ENCODE results near the gene RNU6-9.

Gene RNU6-9

DNA sequence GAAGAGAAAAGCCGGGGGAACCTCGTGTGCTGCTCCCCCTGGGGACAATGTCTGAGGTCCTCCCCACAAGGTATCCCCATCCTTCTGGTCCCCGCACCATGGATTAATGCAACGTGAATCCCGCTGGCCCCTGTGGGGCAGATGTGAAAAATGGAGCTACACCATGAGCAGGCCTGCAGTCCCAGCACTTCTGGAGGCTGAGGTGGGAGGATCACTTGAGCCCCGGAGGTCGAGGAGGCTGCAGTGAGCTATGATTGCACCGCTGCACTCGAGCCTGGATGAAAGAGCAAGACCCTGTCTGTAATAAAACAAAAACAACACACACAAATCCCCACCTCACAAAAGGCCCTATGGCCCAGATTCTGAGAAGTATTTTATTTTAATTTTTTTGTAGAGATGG, 35.0 kb upstream of the RNU6-9 start:
- Histone ChIP-seq H3K4me3 (ENCODE audit: low read depth, low read length) (no peak overlapping the region), H3K9me3 (ENCODE audit: control insufficient read depth, insufficient read depth, low read depth, low read length) (no peaks in the 10 kb centered on the region), H3K4me1 (ENCODE audit: control insufficient read depth, insufficient read depth, low read length) (no peaks in the 10 kb centered on the region), H3K27ac (ENCODE audit: extremely low read depth, low read depth, low read length) (no peak overlapping the region), H3K36me3 (ENCODE audit: control insufficient read depth in 2 of 2, insufficient read depth in 1 of 2, low read length in 2 of 2) (no peaks in the 10 kb centered on the region)
- TF ChIP-seq ZBTB7A (tag by site-specific recombination; IDR thresholded peaks at IDR 0.05; ENCODE audit: low read depth) (no peak), ZNF311 (tag by site-specific recombination; IDR thresholded peaks at IDR 0.05; ENCODE audit: borderline replicate concordance) (no peak), SCRT2 (tag by site-specific recombination; IDR thresholded peaks at IDR 0.05) (no peak), GLIS1 (tag by site-specific recombination; IDR thresholded peaks at IDR 0.05) (no peak), GLIS2 (tag by site-specific recombination; IDR thresholded peaks at IDR 0.05) (no peak), HOXD13 (CRISPR knock-in tag; IDR thresholded peaks at IDR 0.05; ENCODE audit: borderline replicate concordance) (no peak)
- TF ChIP-seq, protein P1, sequence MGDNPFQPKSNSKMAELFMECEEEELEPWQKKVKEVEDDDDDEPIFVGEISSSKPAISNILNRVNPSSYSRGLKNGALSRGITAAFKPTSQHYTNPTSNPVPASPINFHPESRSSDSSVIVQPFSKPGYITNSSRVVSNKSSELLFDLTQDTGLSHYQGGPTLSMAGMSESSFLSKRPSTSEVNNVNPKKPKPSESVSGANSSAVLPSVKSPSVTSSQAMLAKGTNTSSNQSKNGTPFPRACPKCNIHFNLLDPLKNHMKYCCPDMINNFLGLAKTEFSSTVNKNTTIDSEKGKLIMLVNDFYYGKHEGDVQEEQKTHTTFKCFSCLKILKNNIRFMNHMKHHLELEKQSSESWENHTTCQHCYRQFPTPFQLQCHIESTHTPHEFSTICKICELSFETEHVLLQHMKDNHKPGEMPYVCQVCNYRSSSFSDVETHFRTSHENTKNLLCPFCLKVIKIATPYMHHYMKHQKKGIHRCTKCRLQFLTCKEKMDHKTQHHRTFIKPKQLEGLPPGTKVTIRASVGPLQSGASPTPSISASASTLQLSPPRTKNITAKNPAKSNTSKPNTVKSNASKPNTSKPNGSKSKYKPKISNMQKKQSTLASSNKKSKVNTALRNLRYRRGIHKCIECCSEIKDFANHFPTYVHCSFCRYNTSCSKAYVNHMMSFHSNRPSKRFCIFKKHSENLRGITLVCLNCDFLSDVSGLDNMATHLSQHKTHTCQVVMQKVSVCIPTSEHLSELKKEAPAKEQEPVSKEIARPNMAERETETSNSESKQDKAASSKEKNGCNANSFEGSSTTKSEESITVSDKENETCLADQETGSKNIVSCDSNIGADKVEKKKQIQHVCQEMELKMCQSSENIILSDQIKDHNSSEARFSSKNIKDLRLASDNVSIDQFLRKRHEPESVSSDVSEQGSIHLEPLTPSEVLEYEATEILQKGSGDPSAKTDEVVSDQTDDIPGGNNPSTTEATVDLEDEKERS (tag by site-specific recombination; IDR thresholded peaks at IDR 0.05), result no peak
- TF ChIP-seq, protein P2, sequence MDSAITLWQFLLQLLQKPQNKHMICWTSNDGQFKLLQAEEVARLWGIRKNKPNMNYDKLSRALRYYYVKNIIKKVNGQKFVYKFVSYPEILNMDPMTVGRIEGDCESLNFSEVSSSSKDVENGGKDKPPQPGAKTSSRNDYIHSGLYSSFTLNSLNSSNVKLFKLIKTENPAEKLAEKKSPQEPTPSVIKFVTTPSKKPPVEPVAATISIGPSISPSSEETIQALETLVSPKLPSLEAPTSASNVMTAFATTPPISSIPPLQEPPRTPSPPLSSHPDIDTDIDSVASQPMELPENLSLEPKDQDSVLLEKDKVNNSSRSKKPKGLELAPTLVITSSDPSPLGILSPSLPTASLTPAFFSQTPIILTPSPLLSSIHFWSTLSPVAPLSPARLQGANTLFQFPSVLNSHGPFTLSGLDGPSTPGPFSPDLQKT (IDR thresholded peaks at IDR 0.05; ENCODE audit: borderline replicate concordance, low read depth, low read length), result no peak
- ChIA-PET CTCF (interaction anchor here (0.6 to 3.0 kb wide), 7 partner anchors 39 to 408 kb away, joined by 3 to 21 read pairs (median 4); no protein-coding TSS in a partner anchor), POLR2A (interaction anchor here (0.5 to 0.6 kb wide), 2 partner anchors 20 to 109 kb away, joined by 3 read pairs; no protein-coding TSS in a partner anchor)

GRCh38 chr19:858868-859843, 34.1 kb upstream of the RNU6-9 start, which contains the start of gene CFD:
Gene CFD, plus strand, starts transcription at chr19:859664. Its CDS starts 26 bp downstream, at chr19:859690.
- no peaks in the 10 kb centered on the region for H3K9me3 ChIP-seq (ENCODE audit: control insufficient read depth, insufficient read depth, low read depth, low read length)
- POLR2A ChIA-PET, result interaction anchor here (0.6 to 1.0 kb wide), 2 partner anchors 64 to 401 kb away, joined by 3 to 4 read pairs; no protein-coding TSS in a partner anchor
- no peaks in the 10 kb centered on the region for H3K36me3 ChIP-seq (ENCODE audit: control insufficient read depth in 2 of 2, insufficient read depth in 1 of 2, low read length in 2 of 2)
- TF ChIP-seq ZIC2 (tag by site-specific recombination; IDR thresholded peaks at IDR 0.05) (peak; percentile 93), GLIS1 (tag by site-specific recombination; IDR thresholded peaks at IDR 0.05) (peak; percentile 97), ZNF416 (tag by site-specific recombination; IDR thresholded peaks at IDR 0.05) (no peak), KLF1 (tag by site-specific recombination; IDR thresholded peaks at IDR 0.05) (peak; percentile 92)
- peak within 1 kb of the TSS; percentile 31; the same call in 1 of the 2 replicates for H3K27ac ChIP-seq (ENCODE audit: extremely low read depth, low read depth, low read length)
- H3K4me1 ChIP-seq (ENCODE audit: control insufficient read depth, insufficient read depth, low read length), result no peaks in the 10 kb centered on the region
- CTCF ChIA-PET, result interaction anchor here (1.7 to 3.0 kb wide), 2 partner anchors 57 to 89 kb away, joined by 4 to 21 read pairs; no protein-coding TSS in a partner anchor
- peak within 1 kb of the TSS; percentile 48 for H3K4me3 ChIP-seq (ENCODE audit: low read depth, low read length)

- POLR2A ChIA-PET, result interaction anchor here (0.7 kb wide), 2 partner anchors 17 to 53 kb away, joined by 3 to 8 read pairs; no protein-coding TSS in a partner anchor
- no peak overlapping the region for H3K27ac ChIP-seq (ENCODE audit: extremely low read depth, low read depth, low read length)
- H3K4me3 ChIP-seq (ENCODE audit: low read depth, low read length), result no peak overlapping the region
- no peaks in the 10 kb centered on the region for H3K36me3 ChIP-seq (ENCODE audit: control insufficient read depth in 2 of 2, insufficient read depth in 1 of 2, low read length in 2 of 2)
- no peak for TF ChIP-seq ZNF133 (tag by site-specific recombination; IDR thresholded peaks at IDR 0.05)
- no peak for TF ChIP-seq ZXDB (tag by site-specific recombination; IDR thresholded peaks at IDR 0.05)
- no peak for TF ChIP-seq ZNF585B (tag by site-specific recombination; IDR thresholded peaks at IDR 0.05)
- TF ChIP-seq ZNF776 (tag by site-specific recombination; IDR thresholded peaks at IDR 0.05; ENCODE audit: borderline replicate concordance), result no peak
- no peak for TF ChIP-seq ZNF658 (tag by site-specific recombination; IDR thresholded peaks at IDR 0.05)
- TF ChIP-seq ZBTB21 (tag by site-specific recombination; IDR thresholded peaks at IDR 0.05), result no peak
- TF ChIP-seq ZNF398 (tag by site-specific recombination; IDR thresholded peaks at IDR 0.05), result no peak
- no peak for TF ChIP-seq ZNF529 (tag by site-specific recombination; IDR thresholded peaks at IDR 0.05; ENCODE audit: insufficient replicate concordance)
- no peak for TF ChIP-seq GLI2 (tag by site-specific recombination; IDR thresholded peaks at IDR 0.05; ENCODE audit: borderline replicate concordance, low read depth)
- no peaks in the 10 kb centered on the region for H3K4me1 ChIP-seq (ENCODE audit: control insufficient read depth, insufficient read depth, low read length)
- CTCF ChIA-PET, result interaction anchor here (0.6 kb wide), 1 partner anchor 10 kb away, joined by 3 read pairs; no protein-coding TSS in a partner anchor
- H3K9me3 ChIP-seq (ENCODE audit: control insufficient read depth, insufficient read depth, low read depth, low read length), result no peaks in the 10 kb centered on the region
Observed at GRCh38 chr19:861141-861755, 32.0 kb upstream of the RNU6-9 start.
